HepG2 (cell line): ENCODE measurements around the gene INTS7. TPM values are rescaled to one million over a fixed set of nuclear protein-coding genes. Genes with fewer than 3 reads are reported as not detected.

Source experiments
- ATAC-seq: fragments of 200-7000 bp; cut with Tn5 transposase; 3 replicates; pipeline ENCODE4 v1.9.1; 2020; ENCODE audit warnings: mild to moderate bottlenecking, moderate library complexity
- BruUV-seq: library from RNA; stranded (reverse); fragments of 400-500 nt; replicated peaks from 2 replicates; lab custom pipeline; 2021; lab: Mats Ljungman, UMichigan
- CTCF ChIA-PET: fragments of 300-600 bp; formaldehyde crosslinking; extraction: SDS; loops from one replicate; lab custom pipeline; 2021; ENCODE audit warnings: low total read pairs, inconsistent platforms, low intra/inter-chr PET ratio; lab: Yijun Ruan, JAX
- POLR2A ChIA-PET: fragments of 350-600 bp; sonication (Branson Sonifier 250); formaldehyde crosslinking; loops from one replicate; lab custom pipeline; 2020; ENCODE audit warnings: antibody characterized with exemption, inconsistent platforms; lab: Yijun Ruan, JAX
- DNase-seq: peaks from one replicate; pipeline ENCODE4 v3.0.0-alpha.2; 2015; ENCODE audit warnings: low spot score
- FAIRE-seq: peaks from 3 replicates; lab custom pipeline; 2011; peaks lifted over from hg19 to GRCh38; lab: Jason Lieb, UNC
- H2AFZ ChIP-seq: one replicate; pipeline ENCODE4 v1.6.1; 2011; ENCODE audit warnings: low read length, inconsistent platforms
- H3K27ac ChIP-seq: fragments of 300-600 bp; 3 replicates; pipeline ENCODE4 v1.8.0; 2011; ENCODE audit warnings: mixed run types, mild to moderate bottlenecking, mixed read lengths, low read length, inconsistent platforms; ENCODE audit not compliant: insufficient read depth; ENCODE audit errors: extremely low read length
- H3K27me3 ChIP-seq, 2 experiments: fragments of 200-600 bp in 1 of 2; 2 replicates in 1 of 2; 3 replicates in 1 of 2; pipeline versions ENCODE4 v1.6.0 to v1.8.0; 2011; ENCODE audit warnings: low read length in 2 of 2, mild to moderate bottlenecking in 2 of 2, moderate library complexity in 2 of 2, inconsistent platforms in 1 of 2; ENCODE audit not compliant: insufficient read depth in 2 of 2, control insufficient read depth in 1 of 2
- H3K36me3 ChIP-seq, 2 experiments: fragments of 200-600 bp in 1 of 2; replicated peaks in 1 of 2; 2 replicates in 1 of 2; 3 replicates in 1 of 2; pipeline versions ENCODE4 v1.5.1 to v1.8.0; 2011; ENCODE audit warnings: low read length in 2 of 2, inconsistent platforms in 1 of 2; ENCODE audit not compliant: insufficient read depth in 2 of 2, control insufficient read depth in 1 of 2
- H3K4me1 ChIP-seq: 2 replicates; pipeline ENCODE4 v1.5.1; 2012; ENCODE audit warnings: low read length, inconsistent platforms; ENCODE audit not compliant: insufficient read depth
- H3K4me2 ChIP-seq: 2 replicates; pipeline ENCODE4 v1.6.0; 2011; ENCODE audit warnings: low read depth, low read length, inconsistent platforms
- H3K4me3 ChIP-seq, 3 experiments: fragments of 200-600 bp in 1 of 3; sonication (generic), shearing (Covaris generic) in 1 of 3; replicated peaks in 1 of 3; 2 replicates each; pipeline ENCODE4 v1.5.1; 2011 to 2016; ENCODE audit warnings: low read length in 3 of 3, inconsistent platforms in 2 of 3, low read depth in 2 of 3, mild to moderate bottlenecking in 2 of 3, control low read depth in 1 of 3, mixed read lengths in 1 of 3; ENCODE audit not compliant: insufficient read depth in 1 of 3
- H3K79me2 ChIP-seq: one replicate; pipeline ENCODE4 v1.6.1; 2011; ENCODE audit warnings: low read length, inconsistent platforms; ENCODE audit not compliant: insufficient read depth
- H3K9ac ChIP-seq: 2 replicates; pipeline ENCODE4 v1.6.0; 2011; ENCODE audit warnings: mild to moderate bottlenecking, low read depth, low read length, inconsistent platforms; ENCODE audit not compliant: insufficient read depth
- H3K9me3 ChIP-seq: 2 replicates; pipeline ENCODE4 v1.5.1; 2012; ENCODE audit warnings: mild to moderate bottlenecking, low read length
- H4K20me1 ChIP-seq: 2 replicates; pipeline ENCODE4 v1.6.0; 2011; ENCODE audit warnings: inconsistent platforms, mild to moderate bottlenecking, low read length, moderate library complexity; ENCODE audit not compliant: insufficient read depth
- ATF5 ChIP-seq: sonication (generic); formaldehyde crosslinking; IDR thresholded peaks from 2 replicates; pipeline ENCODE4 v1.4.0; 2020; ENCODE audit warnings: mild to moderate bottlenecking, low read depth, missing genetic modification reagents
- BORCS8-MEF2B ChIP-seq: sonication (generic); formaldehyde crosslinking; IDR thresholded peaks from 2 replicates; pipeline ENCODE4 v1.8.0; 2022; ENCODE audit warnings: mild to moderate bottlenecking, missing genetic modification reagents
- EED ChIP-seq: sonication (generic); formaldehyde crosslinking; IDR thresholded peaks from 2 replicates; pipeline ENCODE4 v1.5.0; 2020; ENCODE audit warnings: mild to moderate bottlenecking, missing genetic modification reagents
- MIER2 ChIP-seq: IDR thresholded peaks from 2 replicates; pipeline ENCODE4 v1.6.1; 2016; ENCODE audit warnings: missing biosample characterization, missing genetic modification reagents
- MXD3 ChIP-seq: IDR thresholded peaks from 2 replicates; pipeline ENCODE4 v1.6.1; 2016; ENCODE audit warnings: mild to moderate bottlenecking, missing biosample characterization, missing genetic modification reagents
- MYNN ChIP-seq: sonication (generic); formaldehyde crosslinking; IDR thresholded peaks from 2 replicates; pipeline ENCODE4 v1.4.0; 2020; ENCODE audit warnings: mild to moderate bottlenecking, low read depth, missing genetic modification reagents
- NFYB ChIP-seq: sonication (generic); formaldehyde crosslinking; IDR thresholded peaks from 2 replicates; pipeline ENCODE4 v1.4.0; 2020; ENCODE audit warnings: missing genetic modification reagents
- RCOR2 ChIP-seq: IDR thresholded peaks from 2 replicates; pipeline ENCODE4 v1.6.1; 2016; ENCODE audit warnings: missing biosample characterization, missing genetic modification reagents
- SAFB2 ChIP-seq: sonication (generic); formaldehyde crosslinking; IDR thresholded peaks from 2 replicates; pipeline ENCODE4 v1.5.1; 2020; ENCODE audit warnings: missing genetic modification reagents, low read depth, mild to moderate bottlenecking, borderline replicate concordance
- SALL2 ChIP-seq: sonication (generic); formaldehyde crosslinking; IDR thresholded peaks from 2 replicates; pipeline ENCODE4 v1.8.1; 2023; ENCODE audit warnings: mild to moderate bottlenecking, missing genetic modification reagents, inconsistent platforms
- SSRP1 ChIP-seq: IDR thresholded peaks from 2 replicates; pipeline ENCODE4 v1.6.1; 2016; ENCODE audit warnings: control low read depth
- TAF15 ChIP-seq: fragments of 200-400 bp; formaldehyde crosslinking; IDR thresholded peaks from one replicate; pipeline ENCODE4 v1.6.1; 2018; ENCODE audit warnings: mild to moderate bottlenecking, low read depth, low read length; ENCODE audit not compliant: poor library complexity, severe bottlenecking
- ZNF260 ChIP-seq: sonication (generic); formaldehyde crosslinking; IDR thresholded peaks from 2 replicates; pipeline ENCODE4 v1.4.0; 2020; ENCODE audit warnings: missing genetic modification reagents, low read depth, mild to moderate bottlenecking, borderline replicate concordance
- ZNF326 ChIP-seq: sonication (generic); formaldehyde crosslinking; IDR thresholded peaks from 2 replicates; pipeline ENCODE4 v1.4.0; 2020; ENCODE audit warnings: missing genetic modification reagents, borderline replicate concordance
- ZNF616 ChIP-seq: sonication (generic); formaldehyde crosslinking; IDR thresholded peaks from 2 replicates; pipeline ENCODE4 v1.5.0; 2020; ENCODE audit warnings: low read depth, mild to moderate bottlenecking, missing genetic modification reagents
- ZSCAN22 ChIP-seq: sonication (generic); formaldehyde crosslinking; IDR thresholded peaks from 2 replicates; pipeline ENCODE4 v1.4.0; 2020; ENCODE audit warnings: mild to moderate bottlenecking, missing genetic modification reagents
- WGBS: methylation state at CpG from one replicate; pipeline ENCODE4 v1.1.6; 2017; ENCODE audit warnings: low lambda C conversion rate; 5-methylcytosine and 5-hydroxymethylcytosine counted together
- in situ Hi-C: cut with HindIII; loops from 2 replicates; pipeline ENCODE4 v1.10.0; 2017; ENCODE audit warnings: low pct_unique_long_range_greater_than_20kb; ENCODE audit not compliant: extremely low pct_ligation_motif_present
- intact Hi-C: fragments of 100-400 bp; cut with micrococcal nuclease; formaldehyde crosslinking; loops from one replicate; pipeline ENCODE4 v1.10.0; 2022; ENCODE audit not compliant: unreplicated experiment
- polyA plus RNA-seq, 8 experiments: library from polyadenylated mRNA; depleted of rRNA in 3 of 8; stranded (reverse) in 7 of 8; unstranded in 1 of 8; fragments of >200 nt; fragmentation: Illumina TruSeq in 4 of 8; extraction: Trizol in 4 of 8; gene quantifications; 2 replicates each; pipeline versions ENCODE4 v1.2.1 to v1.2.3, GENCODE V29; 2011 to 2016; ENCODE audit warnings: low read depth in 4 of 8, missing spikeins in 1 of 8, mixed read lengths in 1 of 8; ENCODE audit not compliant: insufficient read depth in 1 of 8
- total RNA-seq, 5 experiments: library from RNA; depleted of rRNA; stranded (reverse); fragments of >200 nt; fragmentation: Illumina TruSeq; extraction: Trizol; gene quantifications; 2 replicates each; pipeline ENCODE4 v1.2.3, GENCODE V29; 2016; ENCODE audit warnings: low read depth in 1 of 5
- TF ChIP-seq, protein P1 (sequence below): sonication (generic); formaldehyde crosslinking; conservative IDR thresholded peaks from 2 replicates; pipeline ENCODE4 v1.4.0; 2020; ENCODE audit warnings: missing genetic modification reagents

The INTS7 gene
- total and polyA plus RNA-seq, 2 of the 13 experiments (the other 11 are each of a cell fraction or from before 2014, with no cell fraction given), result 18.3 to 22.4 TPM

- peaks cover 22% of the 10 kb centered on the region for H3K4me1 ChIP-seq
- CTCF ChIA-PET, result no interaction called here
- H2AFZ ChIP-seq, result no peak overlapping the region
- no peak overlapping the region for H3K4me3 ChIP-seq
- no peak for ATAC-seq
- BruUV-seq, result no TSS peak
- H3K9ac ChIP-seq, result no peak overlapping the region
- intact Hi-C loops (no loop called here), in situ Hi-C loops (loop anchor here (10.0 kb wide), 1 partner anchor 118 kb away; no protein-coding TSS in a partner anchor)
- H3K9me3 ChIP-seq, result no peaks in the 10 kb centered on the region
- H3K4me2 ChIP-seq, result no peak overlapping the region
- H3K36me3 ChIP-seq, result no peaks in the 10 kb centered on the region; a peak in 1 of 5 replicates
- no peak for FAIRE-seq
- H4K20me1 ChIP-seq, result no peaks in the 10 kb centered on the region
- DNase-seq, result no peak
- POLR2A ChIA-PET, result no interaction called here
- no peaks in the 10 kb centered on the region for H3K27me3 ChIP-seq
- WGBS, result 98% methylated on average over 3 of the region's 3 CpGs
- no peak for TF ChIP-seq MYNN (CRISPR knock-in tag)
- TF ChIP-seq ZNF326, result no peak
- TF ChIP-seq BORCS8-MEF2B (CRISPR knock-in tag), result no peak
- TF ChIP-seq ZNF260 (CRISPR knock-in tag), result no peak
- TF ChIP-seq TAF15, result no peak
- no peak for TF ChIP-seq ATF5 (CRISPR knock-in tag)
- TF ChIP-seq MIER2 (CRISPR knock-in tag), result no peak
- no peak for TF ChIP-seq SAFB2 (CRISPR knock-in tag)
- TF ChIP-seq EED (CRISPR knock-in tag), result no peak
- no peak for TF ChIP-seq ZSCAN22 (CRISPR knock-in tag)
- TF ChIP-seq RCOR2 (CRISPR knock-in tag), result no peak
- TF ChIP-seq NFYB (CRISPR knock-in tag), result no peak
- no peak for TF ChIP-seq ZNF616 (CRISPR knock-in tag)
- no peak for TF ChIP-seq SSRP1
- no peak for TF ChIP-seq SALL2 (CRISPR knock-in tag)
- TF ChIP-seq, protein P1, sequence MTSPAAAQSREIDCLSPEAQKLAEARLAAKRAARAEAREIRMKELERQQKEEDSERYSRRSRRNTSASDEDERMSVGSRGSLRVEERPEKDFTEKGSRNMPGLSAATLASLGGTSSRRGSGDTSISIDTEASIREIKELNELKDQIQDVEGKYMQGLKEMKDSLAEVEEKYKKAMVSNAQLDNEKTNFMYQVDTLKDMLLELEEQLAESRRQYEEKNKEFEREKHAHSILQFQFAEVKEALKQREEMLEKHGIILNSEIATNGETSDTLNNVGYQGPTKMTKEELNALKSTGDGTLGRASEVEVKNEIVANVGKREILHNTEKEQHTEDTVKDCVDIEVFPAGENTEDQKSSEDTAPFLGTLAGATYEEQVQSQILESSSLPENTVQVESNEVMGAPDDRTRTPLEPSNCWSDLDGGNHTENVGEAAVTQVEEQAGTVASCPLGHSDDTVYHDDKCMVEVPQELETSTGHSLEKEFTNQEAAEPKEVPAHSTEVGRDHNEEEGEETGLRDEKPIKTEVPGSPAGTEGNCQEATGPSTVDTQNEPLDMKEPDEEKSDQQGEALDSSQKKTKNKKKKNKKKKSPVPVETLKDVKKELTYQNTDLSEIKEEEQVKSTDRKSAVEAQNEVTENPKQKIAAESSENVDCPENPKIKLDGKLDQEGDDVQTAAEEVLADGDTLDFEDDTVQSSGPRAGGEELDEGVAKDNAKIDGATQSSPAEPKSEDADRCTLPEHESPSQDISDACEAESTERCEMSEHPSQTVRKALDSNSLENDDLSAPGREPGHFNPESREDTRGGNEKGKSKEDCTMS (CRISPR knock-in tag), result no peak
- no peak for TF ChIP-seq MXD3
- no peak overlapping the region for H3K27ac ChIP-seq
- no peaks in the 10 kb centered on the region for H3K79me2 ChIP-seq
Observed at GRCh38 chr1:211942583-211942982, 92.8 kb downstream of the INTS7 start.
